RWPE1 (cell line): ENCODE data around the gene TENM4.

Experiments
- CTCF ChIA-PET: fragments of 350-600 bp; sonication (Branson Sonifier 250); formaldehyde crosslinking; extraction: SDS; loops from one replicate; lab custom pipeline; 2021; lab: Yijun Ruan, JAX
- POLR2A ChIA-PET: fragments of 400-600 bp; formaldehyde crosslinking; extraction: SDS; loops from one replicate; lab custom pipeline; 2020; ENCODE audit warnings: antibody characterized with exemption; ENCODE audit not compliant: low non-redundant PET; lab: Yijun Ruan, JAX
- DNase-seq: peaks from one replicate; pipeline ENCODE4 v3.0.0; 2012; ENCODE audit warnings: low spot score
- H3K27ac ChIP-seq: fragments of 450-650 bp; 2 replicates; pipeline ENCODE4 v1.5.1; 2017
- TF ChIP-seq, protein P1 (sequence below): fragments of 450-650 bp; conservative IDR thresholded peaks from 2 replicates; pipeline ENCODE4 v1.5.1; 2017; ENCODE audit warnings: low read depth, mild to moderate bottlenecking

The TENM4 gene

GRCh38 chr11:78656984-78657383 is 783.8 kb downstream of the TENM4 start:
- POLR2A ChIA-PET = no interaction called here
- DNase-seq = no peak
- CTCF ChIA-PET = no interaction called here
- TF ChIP-seq, protein P1, sequence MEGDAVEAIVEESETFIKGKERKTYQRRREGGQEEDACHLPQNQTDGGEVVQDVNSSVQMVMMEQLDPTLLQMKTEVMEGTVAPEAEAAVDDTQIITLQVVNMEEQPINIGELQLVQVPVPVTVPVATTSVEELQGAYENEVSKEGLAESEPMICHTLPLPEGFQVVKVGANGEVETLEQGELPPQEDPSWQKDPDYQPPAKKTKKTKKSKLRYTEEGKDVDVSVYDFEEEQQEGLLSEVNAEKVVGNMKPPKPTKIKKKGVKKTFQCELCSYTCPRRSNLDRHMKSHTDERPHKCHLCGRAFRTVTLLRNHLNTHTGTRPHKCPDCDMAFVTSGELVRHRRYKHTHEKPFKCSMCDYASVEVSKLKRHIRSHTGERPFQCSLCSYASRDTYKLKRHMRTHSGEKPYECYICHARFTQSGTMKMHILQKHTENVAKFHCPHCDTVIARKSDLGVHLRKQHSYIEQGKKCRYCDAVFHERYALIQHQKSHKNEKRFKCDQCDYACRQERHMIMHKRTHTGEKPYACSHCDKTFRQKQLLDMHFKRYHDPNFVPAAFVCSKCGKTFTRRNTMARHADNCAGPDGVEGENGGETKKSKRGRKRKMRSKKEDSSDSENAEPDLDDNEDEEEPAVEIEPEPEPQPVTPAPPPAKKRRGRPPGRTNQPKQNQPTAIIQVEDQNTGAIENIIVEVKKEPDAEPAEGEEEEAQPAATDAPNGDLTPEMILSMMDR = no peak
- H3K27ac ChIP-seq = no peak overlapping the region

- TF ChIP-seq, protein P1 = no peak
- ChIA-PET CTCF (interaction anchor here (1.1 to 2.0 kb wide), 2 partner anchors 11 to 60 kb away, joined by 7 to 8 read pairs; no protein-coding TSS in a partner anchor), POLR2A (no interaction called here)
- H3K27ac ChIP-seq = no peak overlapping the region
- no peak for DNase-seq
These were observed 784.5 kb downstream of the TENM4 start for GRCh38 chr11:78656327-78656726.

GRCh38 chr11:78655561-78655960 is 785.3 kb downstream of the TENM4 start:
- DNase-seq = no peak
- POLR2A ChIA-PET = no interaction called here
- TF ChIP-seq, protein P1 = no peak
- CTCF ChIA-PET = interaction anchor here (1.1 to 2.0 kb wide), 2 partner anchors 10 to 60 kb away, joined by 7 to 8 read pairs; no protein-coding TSS in a partner anchor
- no peak overlapping the region for H3K27ac ChIP-seq

GRCh38 chr11:78654866-78655265 is 786.0 kb downstream of the TENM4 start:
- POLR2A ChIA-PET = no interaction called here
- CTCF ChIA-PET = interaction anchor here (0.6 to 2.0 kb wide), 2 partner anchors 61 to 1837 kb away, joined by 3 to 7 read pairs; no protein-coding TSS in a partner anchor

GRCh38 chr11:78654071-78654470 is 786.8 kb downstream of the TENM4 start:
- ChIA-PET CTCF (interaction anchor here (0.6 to 2.0 kb wide), 3 partner anchors 8 to 1838 kb away, joined by 3 to 7 read pairs (median 4); no protein-coding TSS in a partner anchor), POLR2A (interaction anchor here (0.6 kb wide), 1 partner anchor 186 kb away, joined by 3 read pairs; no protein-coding TSS in a partner anchor)
- TF ChIP-seq, protein P1 = no peak
- no peak for DNase-seq
- no peak overlapping the region for H3K27ac ChIP-seq

More at GRCh38 chr11:78654866-78655265, 786.0 kb downstream of the TENM4 start:
- no peak overlapping the region for H3K27ac ChIP-seq
- TF ChIP-seq, protein P1 = no peak
- DNase-seq = no peak

- POLR2A ChIA-PET = no interaction called here
- TF ChIP-seq, protein P1 = no peak
- no peak overlapping the region for H3K27ac ChIP-seq
- CTCF ChIA-PET = interaction anchor here (1.0 to 1.5 kb wide), 2 partner anchors 8 to 63 kb away, joined by 3 to 4 read pairs; no protein-coding TSS in a partner anchor
- no peak for DNase-seq
These were observed 787.4 kb downstream of the TENM4 start for GRCh38 chr11:78653294-78653909.
